LNCAP (cell line): Measurements from ENCODE around the gene GREB1.

Experiments
- CTCF ChIP-seq: fragments of 450-650 bp; IDR thresholded peaks from 2 replicates; pipeline ENCODE4 v1.5.1; 2017; ENCODE audit warnings: mild to moderate bottlenecking

The GREB1 gene

GRCh38 chr2:11662882-11663281 lies 129.0 kb downstream of the GREB1 start:
- TF ChIP-seq CTCF = no peak

GRCh38 chr2:11663427-11663826 lies 129.6 kb downstream of the GREB1 start:
- no peak for TF ChIP-seq CTCF

- TF ChIP-seq CTCF = no peak
Observed at GRCh38 chr2:11665028-11665427, 131.2 kb downstream of the GREB1 start.

GRCh38 chr2:11665510-11666362 lies 131.9 kb downstream of the GREB1 start:
- TF ChIP-seq CTCF = no peak

GRCh38 chr2:11667194-11667593 lies 133.3 kb downstream of the GREB1 start:
- TF ChIP-seq CTCF = no peak

GRCh38 chr2:11667866-11668637 lies 134.2 kb downstream of the GREB1 start:
- TF ChIP-seq CTCF = no peak

GRCh38 chr2:11669454-11670291 lies 135.8 kb downstream of the GREB1 start, which contains the start of gene NTSR2:
TSS of gene NTSR2 (minus strand) at chr2:11670195. CDS start at chr2:11670129, 66 bp downstream.
- no peak for TF ChIP-seq CTCF
